ENCODE results near the gene TRERF1.

DNA sequence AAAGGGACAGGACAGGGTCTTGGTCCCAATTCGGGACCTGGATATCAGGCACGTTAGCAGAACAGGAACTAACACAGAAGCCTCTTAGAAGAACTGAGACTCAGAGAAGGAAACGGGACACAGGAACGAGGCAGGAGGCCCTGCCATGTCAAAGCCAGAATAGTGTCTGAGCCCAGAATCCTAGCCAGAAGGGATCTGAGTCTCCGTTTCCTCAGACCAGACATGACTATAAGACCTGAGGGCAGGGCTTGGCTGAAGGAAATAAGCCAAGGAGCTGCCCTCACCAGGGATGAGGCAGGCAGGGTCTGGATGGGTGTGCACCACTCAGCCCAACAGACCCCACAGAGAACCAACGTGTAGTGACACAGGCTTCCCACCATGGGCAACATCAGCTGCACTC is 40.3 kb downstream of the TRERF1 start:
- TF ChIP-seq, protein P1, sequence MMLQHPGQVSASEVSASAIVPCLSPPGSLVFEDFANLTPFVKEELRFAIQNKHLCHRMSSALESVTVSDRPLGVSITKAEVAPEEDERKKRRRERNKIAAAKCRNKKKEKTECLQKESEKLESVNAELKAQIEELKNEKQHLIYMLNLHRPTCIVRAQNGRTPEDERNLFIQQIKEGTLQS (CRISPR knock-in tag; conservative IDR thresholded peaks at IDR 0.05): no peak
- TF ChIP-seq, protein P2, sequence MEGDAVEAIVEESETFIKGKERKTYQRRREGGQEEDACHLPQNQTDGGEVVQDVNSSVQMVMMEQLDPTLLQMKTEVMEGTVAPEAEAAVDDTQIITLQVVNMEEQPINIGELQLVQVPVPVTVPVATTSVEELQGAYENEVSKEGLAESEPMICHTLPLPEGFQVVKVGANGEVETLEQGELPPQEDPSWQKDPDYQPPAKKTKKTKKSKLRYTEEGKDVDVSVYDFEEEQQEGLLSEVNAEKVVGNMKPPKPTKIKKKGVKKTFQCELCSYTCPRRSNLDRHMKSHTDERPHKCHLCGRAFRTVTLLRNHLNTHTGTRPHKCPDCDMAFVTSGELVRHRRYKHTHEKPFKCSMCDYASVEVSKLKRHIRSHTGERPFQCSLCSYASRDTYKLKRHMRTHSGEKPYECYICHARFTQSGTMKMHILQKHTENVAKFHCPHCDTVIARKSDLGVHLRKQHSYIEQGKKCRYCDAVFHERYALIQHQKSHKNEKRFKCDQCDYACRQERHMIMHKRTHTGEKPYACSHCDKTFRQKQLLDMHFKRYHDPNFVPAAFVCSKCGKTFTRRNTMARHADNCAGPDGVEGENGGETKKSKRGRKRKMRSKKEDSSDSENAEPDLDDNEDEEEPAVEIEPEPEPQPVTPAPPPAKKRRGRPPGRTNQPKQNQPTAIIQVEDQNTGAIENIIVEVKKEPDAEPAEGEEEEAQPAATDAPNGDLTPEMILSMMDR (IDR thresholded peaks at IDR 0.05): no peak
- no peak for TF ChIP-seq USF2 (CRISPR knock-in tag; IDR thresholded peaks at IDR 0.05)
- no peak for TF ChIP-seq ETV6 (CRISPR knock-in tag; IDR thresholded peaks at IDR 0.05)
- no peak for TF ChIP-seq E2F5 (CRISPR knock-in tag; IDR thresholded peaks at IDR 0.05)
- no peak for TF ChIP-seq SP1 (CRISPR knock-in tag; conservative IDR thresholded peaks at IDR 0.05)

All from WTC11 (cell line).